Heart right ventricle (tissue), 16 donors: ENCODE results near the gene TMPRSS11D. TPM values are rescaled to one million over a fixed set of nuclear protein-coding genes. Genes with fewer than 3 reads are reported as not detected.

Experiments
- ATAC-seq, 8 donors: fragments of 200-7000 bp; cut with Tn5 transposase; one replicate each; pipeline ENCODE4 v1.9.1; 2020; ENCODE audit warnings: mild to moderate bottlenecking in 8 of 8, moderate library complexity in 8 of 8, moderate number of reproducible peaks in 1 of 8
- DNase-seq, 2 donors: peaks; one replicate each; pipeline ENCODE4 v3.0.0-alpha.2; 2020
- H3K27ac ChIP-seq, 10 donors: fragments of 200-600 bp; sonication (generic) in 2 of 10; one replicate each; pipeline versions ENCODE4 v1.5.0 to v1.8.0; 2020 to 2022; ENCODE audit warnings: mild to moderate bottlenecking in 3 of 10
- H3K27me3 ChIP-seq, 7 donors: fragments of 200-600 bp; one replicate each; pipeline ENCODE4 v1.8.0; 2021 to 2022; ENCODE audit warnings: mild to moderate bottlenecking in 2 of 7
- H3K36me3 ChIP-seq, 9 donors: fragments of 200-600 bp; sonication (generic) in 1 of 9; one replicate each; pipeline versions ENCODE4 v1.5.0 to v1.8.0; 2020 to 2022; ENCODE audit warnings: mild to moderate bottlenecking in 2 of 9
- H3K4me1 ChIP-seq, 9 donors: fragments of 200-600 bp; sonication (generic) in 1 of 9; one replicate each; pipeline versions ENCODE4 v1.5.0 to v1.8.0; 2020 to 2022; ENCODE audit warnings: mild to moderate bottlenecking in 4 of 9
- H3K4me3 ChIP-seq, 10 donors: fragments of 200-600 bp; sonication (generic) in 2 of 10; one replicate each; pipeline versions ENCODE4 v1.5.0 to v1.8.0; 2020 to 2022; ENCODE audit warnings: mild to moderate bottlenecking in 7 of 10, moderate library complexity in 2 of 10
- H3K9me3 ChIP-seq, 11 donors: fragments of 200-600 bp in 10 of 11; sonication (generic) in 2 of 11; one replicate each; pipeline versions ENCODE4 v1.5.0 to v1.8.0; 2013 to 2022; ENCODE audit warnings: mild to moderate bottlenecking in 2 of 11, control low read depth in 1 of 11, moderate library complexity in 1 of 11
- CTCF ChIP-seq, 9 donors: fragments of 200-600 bp; sonication (generic) in 2 of 9; IDR thresholded peaks; one replicate each; pipeline versions ENCODE4 v1.5.0 to v1.8.0; 2021 to 2022; ENCODE audit warnings: antibody characterized with exemption in 9 of 9, mild to moderate bottlenecking in 5 of 9, moderate library complexity in 1 of 9
- WGBS, 2 donors: extraction: QIAGEN DNeasy Blood & Tissue Kit; methylation state at CpG; one replicate each; pipeline ENCODE4 v1.1.7; 2013; ENCODE audit warnings: inconsistent platforms in 1 of 2; 5-methylcytosine and 5-hydroxymethylcytosine counted together
- intact Hi-C, 10 donors: fragments of 100-400 bp; cut with DNase I; formaldehyde crosslinking; loops; one replicate each; pipeline versions ENCODE4 v1.11.1 to v1.14.2; 2022
- polyA plus RNA-seq, 2 donors: library from polyadenylated mRNA; stranded (reverse); fragments of 200-250 nt; gene quantifications; one replicate each; pipeline ENCODE4 v1.2.3, GENCODE V29; 2013
- total RNA-seq, 10 donors: library from RNA; stranded (reverse); fragmentation: NEBNext Ultra II Directional in 3 of 10; extraction: Animal tissue kit (Norgen Biotek cat#: 25700) in 3 of 10; gene quantifications; one replicate each; pipeline versions ENCODE4 v1.2.1 to v1.2.4, GENCODE V29; 2021 to 2023
- donor health status: Arrhythmogenic right ventricular cardiomyopathy.
- donor health status: ischemic (EF 13 %, LVEDD 7.1; RV severe dilation, severe dysfunction).
- donor health status: healthy with polysubstance abuse.
- donor health status: DM: no; HTN: yes; CAD: no.
- donor health status: DM: no; HTN: no; CAD: no.
- donor health status: ischemic (EF 25% LVEDD 6.9; RV normal size, moderate dysfunction).
- donor health status: ischemic (EF 25% LVEDD 5.7; RV mildly dilated, moderate dysfunction).
- donor health status: healthy.
- donor health status: DM: yes; HTN: yes; CAD: no.
- donor health status: Ischemic cardiomyopathy.
- donor health status: ischemic (EF 35%, LVEDD 5.7; RV mildly dilated, moderate dysfunction).
- donor health status: nonischemic (EF 11% LVEDD 7.7; RV severe dilation, severe dysfunction).
- donor health status: DM: yes; HTN: yes; CAD: no.
- donor health status: PGD.
- donor health status: ischemic (EF 29% LVEDD 5.4; RV normal size, mild dysfunction).
- donor health status: nonischemic (EF 23%, LVEDD 6.1; RV moderate dilation, normal function).

The TMPRSS11D gene
- total and polyA plus RNA-seq, 12 donors, result 0.03 TPM; not detected in 11

- DNase-seq (no peak), ATAC-seq (no peak)
- no peak for TF ChIP-seq CTCF (IDR thresholded peaks at IDR 0.05)
- 42 to 58% methylated on average over 2 of the region's 2 CpGs for WGBS, 2 donors
- H3K36me3 ChIP-seq, result no peaks in the 10 kb centered on the region
- peaks cover 0 to 6% (median 0%) of the 10 kb centered on the region in 9 donors for H3K4me1 ChIP-seq
- no peaks in the 10 kb centered on the region for H3K9me3 ChIP-seq
- intact Hi-C loops, result no loop called here
- no peak overlapping the region for H3K4me3 ChIP-seq
- no peaks in the 10 kb centered on the region for H3K27me3 ChIP-seq
- no peak overlapping the region for H3K27ac ChIP-seq
Measured at GRCh38 chr4:67785528-67785927, 98.3 kb downstream of the TMPRSS11D start.

DNA sequence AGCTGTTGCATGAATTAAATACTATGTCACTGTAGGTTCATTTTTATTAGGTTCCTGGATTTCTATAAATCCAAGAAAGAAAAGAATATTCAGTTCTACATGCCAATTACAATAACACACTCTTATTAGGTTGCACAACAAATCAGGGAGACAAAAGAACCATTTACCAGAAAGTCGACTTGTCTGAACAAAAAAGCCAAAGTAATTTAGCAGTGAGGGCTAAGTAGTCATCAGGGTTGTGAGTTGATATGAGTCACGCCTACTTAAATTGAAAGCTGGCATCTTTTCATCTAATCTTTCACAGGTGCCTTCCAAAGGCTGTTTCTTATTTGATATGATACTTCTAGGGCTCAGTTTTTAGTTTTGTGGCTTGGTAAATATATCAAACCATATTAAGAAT lies 104.2 kb downstream of the TMPRSS11D start:
- no peaks in the 10 kb centered on the region for H3K36me3 ChIP-seq
- TF ChIP-seq CTCF (IDR thresholded peaks at IDR 0.05), result no peak
- no peak for ATAC-seq
- no peak overlapping the region for H3K27ac ChIP-seq
- H3K4me1 ChIP-seq, result no peaks in the 10 kb centered on the region
- no peak for DNase-seq
- intact Hi-C loops, result no loop called here
- H3K4me3 ChIP-seq, result no peak overlapping the region
- WGBS, 2 donors, result 89 to 90% methylated on average over 2 of the region's 2 CpGs
- no peaks in the 10 kb centered on the region for H3K9me3 ChIP-seq
- H3K27me3 ChIP-seq, result no peaks in the 10 kb centered on the region

- intact Hi-C loops, result no loop called here
- Histone ChIP-seq H3K4me1 (no peaks in the 10 kb centered on the region), H3K4me3 (no peak overlapping the region), H3K27me3 (no peaks in the 10 kb centered on the region), H3K36me3 (no peaks in the 10 kb centered on the region), H3K27ac (no peak overlapping the region), H3K9me3 (no peaks in the 10 kb centered on the region)
- 35 to 71% methylated on average over 1 of the region's 1 CpG for WGBS, 2 donors
- ATAC-seq (no peak), DNase-seq (no peak)
- TF ChIP-seq CTCF (IDR thresholded peaks at IDR 0.05), result no peak
Measured at GRCh38 chr4:67776746-67777145, 107.1 kb downstream of the TMPRSS11D start.

Other genes with a start within 250 kb of the TMPRSS11D start
- gene UBA6, start 182.8 kb downstream of the TMPRSS11D start, total RNA-seq, result 10 to 100 TPM; 12.9 to 35.7 (median 19.5) TPM
- 1 to 10 TPM; 2.6 to 5.9 TPM for gene UBA6, start 182.8 kb downstream of the TMPRSS11D start, polyA plus RNA-seq
- not detected for gene GNRHR, start 129.6 kb downstream of the TMPRSS11D start, total RNA-seq
- not detected for gene GNRHR, start 129.6 kb downstream of the TMPRSS11D start, polyA plus RNA-seq
- not detected for gene TMPRSS11A, start 79.5 kb upstream of the TMPRSS11D start, total RNA-seq
- under 1 TPM in 1 of 2 donors, not detected in 1; 0.01 TPM for gene TMPRSS11A, start 79.5 kb upstream of the TMPRSS11D start, polyA plus RNA-seq
- gene TMPRSS11F, start 245.9 kb upstream of the TMPRSS11D start, total RNA-seq, result not detected
- gene TMPRSS11F, start 245.9 kb upstream of the TMPRSS11D start, polyA plus RNA-seq, result not detected